ENCODE measurements around the gene TRPV4. TPM values are rescaled to one million over a fixed set of nuclear protein-coding genes. Genes with fewer than 3 reads are reported as not detected.
"Not testable (repeated sequence)": the region's sequence is repeated elsewhere in the genome, so short reads cannot be mapped to it uniquely, and the experiment has no call there.

TRPV4 gene
- total RNA-seq, 4 donors from 2014 or later = 0.13 to 0.82 (median 0.19) TPM; not detected in 1

DNA sequence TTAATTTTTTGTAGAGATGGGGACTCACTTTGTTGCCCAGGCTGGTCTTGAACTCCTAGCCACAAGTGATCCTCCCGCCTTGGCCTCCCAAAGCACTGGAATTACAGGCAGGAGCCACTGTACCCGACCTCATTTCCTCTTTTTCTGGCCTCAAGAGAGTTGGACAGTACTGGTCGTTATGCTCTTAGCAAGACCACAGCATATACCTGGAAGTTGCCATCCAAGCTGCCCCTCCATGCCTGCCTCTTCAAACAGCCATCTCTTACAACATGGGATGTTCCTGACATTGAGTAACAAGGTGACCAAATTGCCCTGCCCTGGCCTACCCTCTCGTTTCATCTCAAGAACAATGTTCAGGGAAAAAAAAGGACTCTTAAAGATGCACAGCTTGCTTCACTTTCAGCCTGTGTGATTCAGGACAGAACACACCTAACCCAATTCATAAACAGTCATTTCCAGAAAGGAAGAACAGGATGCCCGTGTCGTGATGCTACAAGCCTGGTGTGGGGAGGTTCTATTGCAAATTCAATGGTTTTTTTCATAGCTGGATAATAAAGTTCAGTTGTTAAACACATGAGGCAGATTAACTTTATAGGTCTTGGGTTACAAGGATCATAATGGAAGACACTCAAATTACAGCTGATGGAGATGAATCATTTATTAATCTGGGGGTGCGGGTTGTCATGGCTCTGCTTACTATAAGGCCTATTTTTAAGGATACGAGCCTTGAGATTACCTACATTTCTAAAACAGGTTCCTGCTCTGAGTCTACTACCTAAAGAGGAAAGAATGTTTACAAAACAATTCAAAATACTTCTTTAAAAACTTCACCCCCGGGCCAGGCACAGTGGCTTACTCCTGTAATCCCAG lies 35.2 kb upstream of the TRPV4 start:
- no peak for ATAC-seq
- no peak overlapping the region for H3K27ac ChIP-seq

DNA sequence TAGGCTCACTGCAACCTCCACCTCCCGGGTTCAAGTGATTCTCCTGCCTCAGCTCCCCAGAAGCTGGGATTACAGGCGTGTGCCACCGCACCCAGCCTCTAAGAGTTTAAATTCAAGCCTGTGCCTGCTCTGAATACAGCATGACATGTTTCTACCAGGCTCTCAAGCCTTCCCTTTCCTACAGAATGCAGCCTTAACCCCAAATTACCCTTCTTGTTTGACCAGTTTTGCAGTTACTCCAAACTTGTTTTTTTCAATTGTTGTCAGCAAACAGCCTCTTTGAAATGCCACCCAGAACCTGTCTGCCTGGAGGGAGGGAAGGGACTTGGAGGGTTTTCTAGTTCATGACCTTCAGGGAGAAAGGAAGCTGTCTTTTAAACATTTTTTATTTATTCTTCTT lies 31.7 kb upstream of the TRPV4 start:
- H3K4me3 ChIP-seq = no peak overlapping the region
- WGBS, 2 donors (ENCODE audit: low coverage in 1 of 2) = 82% methylated on average over 3 of the region's 3 CpGs; no CpG with 5 or more reads in 1 of the 2 donors
- TF ChIP-seq POLR2A (IDR thresholded peaks at IDR 0.05) (no peak), CTCF (IDR thresholded peaks at IDR 0.05) (no peak), POLR2AphosphoS5 (IDR thresholded peaks at IDR 0.05) (no peak), EP300 (IDR thresholded peaks at IDR 0.05) (no peak)
- no peaks in the 10 kb centered on the region for H3K27me3 ChIP-seq
- no peaks in the 10 kb centered on the region for H3K9me3 ChIP-seq
- ATAC-seq = no peak
- H3K27ac ChIP-seq = peak overlapping the region in 1 of 4 donors; percentile 35
- peaks cover 0 to 21% (median 8%) of the 10 kb centered on the region in 3 donors for H3K4me1 ChIP-seq
- peaks cover 0 to 16% of the 10 kb centered on the region in 2 donors for H3K36me3 ChIP-seq

More for the DNA sequence above, 35.2 kb upstream of the TRPV4 start:
- H3K4me3 ChIP-seq = no peak overlapping the region
- H3K4me1 ChIP-seq = peaks cover 0 to 40% (median 8%) of the 10 kb centered on the region in 3 donors
- H3K9me3 ChIP-seq = no peaks in the 10 kb centered on the region
- TF ChIP-seq EP300 (IDR thresholded peaks at IDR 0.05) (no peak), CTCF (IDR thresholded peaks at IDR 0.05) (no peak), POLR2A (IDR thresholded peaks at IDR 0.05) (no peak), POLR2AphosphoS5 (IDR thresholded peaks at IDR 0.05) (no peak)
- H3K36me3 ChIP-seq = peaks cover 0 to 16% of the 10 kb centered on the region in 2 donors
- H3K27me3 ChIP-seq = no peaks in the 10 kb centered on the region
- WGBS, 2 donors (ENCODE audit: low coverage in 1 of 2) = 88 to 95% methylated on average over 4 to 5 of the region's 9 CpGs

DNA sequence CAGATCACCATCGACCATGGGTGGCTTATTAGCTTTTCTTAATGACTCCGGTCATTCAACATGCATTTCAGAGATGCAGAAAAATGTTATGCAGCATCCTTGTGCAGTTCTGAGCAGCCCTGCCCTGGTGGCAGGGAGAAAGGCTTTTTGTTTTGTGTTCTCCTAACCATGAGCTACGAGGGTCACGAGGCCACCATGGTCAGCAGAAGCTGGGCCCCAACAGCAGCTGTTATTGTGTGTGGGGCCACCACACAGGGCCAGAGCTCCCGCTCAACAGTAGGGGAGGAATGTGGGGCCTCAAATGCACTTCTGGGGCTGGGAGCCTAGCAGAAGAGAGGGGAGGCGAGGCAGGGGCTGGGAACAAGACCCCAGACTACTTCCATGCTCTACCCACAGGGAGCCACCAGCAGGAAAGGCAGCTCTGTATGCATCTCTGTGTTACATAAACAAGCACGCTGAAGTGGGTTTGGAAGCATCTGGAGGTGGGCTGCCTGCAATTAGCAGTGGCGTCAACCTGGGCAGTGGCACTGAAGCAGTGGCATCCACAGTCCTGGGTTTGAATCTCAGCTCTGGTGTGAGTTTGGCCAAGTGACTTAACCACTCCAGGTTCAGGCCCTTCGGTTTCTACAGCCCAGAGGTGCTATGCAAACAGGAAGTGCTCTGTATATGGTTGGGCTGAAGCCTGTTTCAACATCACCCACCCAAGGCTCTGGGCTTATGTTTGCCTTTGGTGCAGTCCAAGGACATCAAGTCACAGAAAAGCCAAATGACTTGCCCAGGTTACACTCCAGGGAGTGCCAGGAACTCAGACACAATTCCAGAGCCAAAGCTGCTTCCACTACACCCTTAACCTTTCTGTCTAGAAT lies 30.9 kb upstream of the TRPV4 start:
- Histone ChIP-seq H3K4me3 (no peak overlapping the region), H3K27ac (peak overlapping the region in 2 of 4 donors; percentile 10 to 37), H3K36me3 (peaks cover 0 to 16% of the 10 kb centered on the region in 2 donors), H3K4me1 (peaks cover 0 to 21% (median 8%) of the 10 kb centered on the region in 3 donors), H3K9me3 (no peaks in the 10 kb centered on the region), H3K27me3 (no peaks in the 10 kb centered on the region)
- ATAC-seq = peak; percentile 36
- TF ChIP-seq CTCF (IDR thresholded peaks at IDR 0.05) (no peak), POLR2A (IDR thresholded peaks at IDR 0.05) (no peak), EP300 (IDR thresholded peaks at IDR 0.05) (no peak), POLR2AphosphoS5 (IDR thresholded peaks at IDR 0.05) (no peak)
- WGBS, 2 donors (ENCODE audit: low coverage in 1 of 2) = 30 to 67% methylated on average over 2 to 7 of the region's 9 CpGs

GRCh38 chr12:109862491-109862890 lies 29.3 kb upstream of the TRPV4 start:
- H3K9me3 ChIP-seq, H3K27me3 ChIP-seq, ATAC-seq, H3K27ac ChIP-seq, H3K4me3 ChIP-seq: not testable (repeated sequence)
- Histone ChIP-seq H3K4me1 (peaks cover 0 to 17% (median 8%) of the 10 kb centered on the region in 3 donors), H3K36me3 (peaks cover 0 to 28% of the 10 kb centered on the region in 2 donors)
- WGBS, 2 donors (ENCODE audit: low coverage in 1 of 2) = 82% methylated on average over 6 of the region's 9 CpGs; no CpG with 5 or more reads in 1 of the 2 donors

- Histone ChIP-seq H3K9me3 (no peaks in the 10 kb centered on the region), H3K27me3 (no peaks in the 10 kb centered on the region), H3K36me3 (peaks cover 0 to 35% of the 10 kb centered on the region in 2 donors), H3K4me1 (peaks cover 0 to 17% (median 8%) of the 10 kb centered on the region in 3 donors), H3K27ac (no peak overlapping the region), H3K4me3 (no peak overlapping the region)
- no peak for ATAC-seq
- WGBS, 2 donors (ENCODE audit: low coverage in 1 of 2) = 87 to 100% methylated on average over 1 to 8 of the region's 17 CpGs
- TF ChIP-seq EP300 (IDR thresholded peaks at IDR 0.05) (no peak), POLR2A (IDR thresholded peaks at IDR 0.05) (no peak), POLR2AphosphoS5 (IDR thresholded peaks at IDR 0.05) (no peak), CTCF (IDR thresholded peaks at IDR 0.05) (no peak)
Measured at GRCh38 chr12:109861689-109862314, 28.6 kb upstream of the TRPV4 start.
